KOPT-K1 (cell line): ENCODE data around the gene ZBTB46.

Experiments
- H3K27ac ChIP-seq: fragments of 200-600 bp; sonication (generic); 2 replicates; pipeline ENCODE4 v1.5.1; 2016; ENCODE audit warnings: antibody characterized with exemption, mild to moderate bottlenecking, low read depth, low read length; ENCODE audit not compliant: poor library complexity, severe bottlenecking
- H3K36me3 ChIP-seq: fragments of 200-600 bp; sonication (generic); 2 replicates; pipeline ENCODE4 v1.5.1; 2017; ENCODE audit warnings: antibody characterized with exemption, mild to moderate bottlenecking, low read length, moderate library complexity; ENCODE audit not compliant: insufficient read depth
- H3K9me3 ChIP-seq: fragments of 200-600 bp; sonication (generic); 2 replicates; pipeline ENCODE4 v1.5.1; 2017; ENCODE audit warnings: antibody characterized with exemption, low read length, mild to moderate bottlenecking; ENCODE audit not compliant: insufficient read depth, poor library complexity, severe bottlenecking

ZBTB46 gene

GRCh38 chr20:63706027-63706695 lies 124.9 kb downstream of the ZBTB46 start:
- H3K9me3 ChIP-seq, result no peaks in the 10 kb centered on the region
- peaks cover 61% of the 10 kb centered on the region for H3K36me3 ChIP-seq
- peak overlapping the region; percentile 82 for H3K27ac ChIP-seq

- no peak overlapping the region for H3K27ac ChIP-seq
- peaks cover 55% of the 10 kb centered on the region for H3K36me3 ChIP-seq
- no peaks in the 10 kb centered on the region for H3K9me3 ChIP-seq
These were observed 125.6 kb downstream of the ZBTB46 start for GRCh38 chr20:63705232-63706026.

GRCh38 chr20:63704749-63705117 lies 126.3 kb downstream of the ZBTB46 start:
- Histone ChIP-seq H3K9me3 (no peaks in the 10 kb centered on the region), H3K27ac (no peak overlapping the region), H3K36me3 (peaks cover 57% of the 10 kb centered on the region)

- no peaks in the 10 kb centered on the region for H3K9me3 ChIP-seq
- H3K36me3 ChIP-seq, result peaks cover 58% of the 10 kb centered on the region
- no peak overlapping the region for H3K27ac ChIP-seq
These were observed 126.9 kb downstream of the ZBTB46 start for GRCh38 chr20:63703976-63704748.

- no peak overlapping the region for H3K27ac ChIP-seq
- no peaks in the 10 kb centered on the region for H3K9me3 ChIP-seq
- peaks cover 53% of the 10 kb centered on the region for H3K36me3 ChIP-seq
These were observed 127.5 kb downstream of the ZBTB46 start for GRCh38 chr20:63703471-63703975.

- Histone ChIP-seq H3K27ac (no peak overlapping the region), H3K9me3 (no peaks in the 10 kb centered on the region), H3K36me3 (peaks cover 53% of the 10 kb centered on the region)
These were observed 128.2 kb downstream of the ZBTB46 start for GRCh38 chr20:63702751-63703470.

GRCh38 chr20:63702036-63702665 lies 128.9 kb downstream of the ZBTB46 start:
- Histone ChIP-seq H3K27ac (no peak overlapping the region), H3K9me3 (no peaks in the 10 kb centered on the region), H3K36me3 (peaks cover 54% of the 10 kb centered on the region)

- Histone ChIP-seq H3K36me3 (peaks cover 56% of the 10 kb centered on the region), H3K27ac (no peak overlapping the region), H3K9me3 (no peaks in the 10 kb centered on the region)
These were observed 129.6 kb downstream of the ZBTB46 start for GRCh38 chr20:63701329-63702035.

- H3K36me3 ChIP-seq, result peaks cover 54% of the 10 kb centered on the region
- H3K9me3 ChIP-seq, result no peaks in the 10 kb centered on the region
- no peak overlapping the region for H3K27ac ChIP-seq
These were observed 130.1 kb downstream of the ZBTB46 start for GRCh38 chr20:63701051-63701328.

GRCh38 chr20:63700199-63701050 lies 130.6 kb downstream of the ZBTB46 start:
- no peak overlapping the region for H3K27ac ChIP-seq
- H3K36me3 ChIP-seq, result peaks cover 54% of the 10 kb centered on the region

GRCh38 chr20:63699466-63700198 lies 131.4 kb downstream of the ZBTB46 start:
- Histone ChIP-seq H3K27ac (no peak overlapping the region), H3K9me3 (no peaks in the 10 kb centered on the region), H3K36me3 (peaks cover 52% of the 10 kb centered on the region)

More at GRCh38 chr20:63700199-63701050, 130.6 kb downstream of the ZBTB46 start:
- H3K9me3 ChIP-seq, result no peaks in the 10 kb centered on the region

- Histone ChIP-seq H3K27ac (no peak overlapping the region), H3K9me3 (no peaks in the 10 kb centered on the region), H3K36me3 (peaks cover 50% of the 10 kb centered on the region)
These were observed 132.2 kb downstream of the ZBTB46 start for GRCh38 chr20:63698739-63699465.
